Activated naive CD4-positive, alpha-beta T cell (primary cell): ENCODE data around the gene SLC12A3.

Experiments
- DNase-seq, 4 experiments: peaks; one replicate each; lab custom pipeline; 2025; lab: John Stamatoyannopoulos, UW

Gene SLC12A3

GRCh38 chr16:56847173-56847910 lies 17.7 kb upstream of the SLC12A3 start:
- DNase-seq, result no peak

GRCh38 chr16:56848029-56848936 lies 16.7 kb upstream of the SLC12A3 start:
- no peak for DNase-seq

GRCh38 chr16:56848955-56849689 lies 15.9 kb upstream of the SLC12A3 start:
- DNase-seq, result no peak

GRCh38 chr16:56849690-56850680 lies 15.0 kb upstream of the SLC12A3 start:
- no peak for DNase-seq

GRCh38 chr16:56851671-56852400 lies 13.2 kb upstream of the SLC12A3 start:
- DNase-seq, result no peak

- DNase-seq, result no peak
Measured at GRCh38 chr16:56852401-56852730, 12.6 kb upstream of the SLC12A3 start.

GRCh38 chr16:56852968-56853367 lies 12.0 kb upstream of the SLC12A3 start:
- DNase-seq, result no peak

- no peak for DNase-seq
Measured at GRCh38 chr16:56855201-56855600, 9.8 kb upstream of the SLC12A3 start.

- DNase-seq, result no peak
Measured at GRCh38 chr16:56855946-56856345, 9.1 kb upstream of the SLC12A3 start.

GRCh38 chr16:56856876-56857447 lies 8.0 kb upstream of the SLC12A3 start:
- DNase-seq, result no peak

- DNase-seq, result no peak
Measured at GRCh38 chr16:56858374-56858773, 6.6 kb upstream of the SLC12A3 start.

- no peak for DNase-seq
Measured at GRCh38 chr16:56859636-56860035, 5.4 kb upstream of the SLC12A3 start.

GRCh38 chr16:56860226-56861020 lies 4.6 kb upstream of the SLC12A3 start:
- peak in 1 of 4 experiments; percentile 19 for DNase-seq

GRCh38 chr16:56861092-56861610 lies 3.9 kb upstream of the SLC12A3 start:
- no peak for DNase-seq

- no peak for DNase-seq
Measured at GRCh38 chr16:56861756-56862155, 3.3 kb upstream of the SLC12A3 start.

GRCh38 chr16:56862776-56863175 lies 2.2 kb upstream of the SLC12A3 start:
- DNase-seq, result no peak

GRCh38 chr16:56865394-56866062 lies 521 bp downstream of the SLC12A3 start:
- no peak for DNase-seq

- no peak for DNase-seq
Measured at GRCh38 chr16:56866955-56867830, 2.2 kb downstream of the SLC12A3 start.
